ENCODE measurements around the gene PRKAR1B.
A peak's percentile ranks its signal among the peaks of the same experiment; 100 is the strongest.

The PRKAR1B gene

GRCh38 chr7:727104-727805 is at the start of gene PRKAR1B:
TSS of gene PRKAR1B (minus strand) at chr7:727281. CDS start at chr7:711505, 15,776 bp downstream.
- DNase-seq = no peak

GRCh38 chr7:776381-776780 is 49.3 kb upstream of the PRKAR1B start:
- no peak for DNase-seq

GRCh38 chr7:774161-775109 is 47.4 kb upstream of the PRKAR1B start:
- peak in 1 of 2 donors; percentile 31 for DNase-seq

GRCh38 chr7:773622-773915 is 46.5 kb upstream of the PRKAR1B start:
- DNase-seq = no peak

GRCh38 chr7:772861-773621 is 46.0 kb upstream of the PRKAR1B start:
- DNase-seq = no peak

GRCh38 chr7:772392-772791 is 45.3 kb upstream of the PRKAR1B start:
- no peak for DNase-seq

GRCh38 chr7:772005-772294 is 44.9 kb upstream of the PRKAR1B start:
- DNase-seq = no peak

GRCh38 chr7:771234-772004 is 44.3 kb upstream of the PRKAR1B start:
- DNase-seq = no peak

GRCh38 chr7:770741-771166 is 43.7 kb upstream of the PRKAR1B start:
- DNase-seq = no peak

- no peak for DNase-seq
Measured at GRCh38 chr7:770336-770735, 43.3 kb upstream of the PRKAR1B start.

- DNase-seq = peak in 1 of 2 donors; percentile 15
Measured at GRCh38 chr7:768881-769504, 41.9 kb upstream of the PRKAR1B start.

GRCh38 chr7:767941-768731 is 41.1 kb upstream of the PRKAR1B start:
- DNase-seq = peak in 1 of 2 donors; percentile 12

GRCh38 chr7:767580-767940 is 40.5 kb upstream of the PRKAR1B start:
- DNase-seq = no peak

- DNase-seq = no peak
Measured at GRCh38 chr7:765383-765782, 38.3 kb upstream of the PRKAR1B start.

- no peak for DNase-seq
Measured at GRCh38 chr7:763762-764161, 36.7 kb upstream of the PRKAR1B start.

GRCh38 chr7:762885-763284 is 35.8 kb upstream of the PRKAR1B start:
- no peak for DNase-seq

- no peak for DNase-seq
Measured at GRCh38 chr7:761631-762030, 34.5 kb upstream of the PRKAR1B start.

GRCh38 chr7:761101-761500 is 34.0 kb upstream of the PRKAR1B start:
- DNase-seq = no peak

- DNase-seq = no peak
Measured at GRCh38 chr7:760006-760405, 32.9 kb upstream of the PRKAR1B start.

GRCh38 chr7:759569-759968 is 32.5 kb upstream of the PRKAR1B start:
- no peak for DNase-seq

GRCh38 chr7:757741-758163 is 30.7 kb upstream of the PRKAR1B start:
- no peak for DNase-seq
